ENCODE measurements around the gene MCC.

Gene MCC

DNA sequence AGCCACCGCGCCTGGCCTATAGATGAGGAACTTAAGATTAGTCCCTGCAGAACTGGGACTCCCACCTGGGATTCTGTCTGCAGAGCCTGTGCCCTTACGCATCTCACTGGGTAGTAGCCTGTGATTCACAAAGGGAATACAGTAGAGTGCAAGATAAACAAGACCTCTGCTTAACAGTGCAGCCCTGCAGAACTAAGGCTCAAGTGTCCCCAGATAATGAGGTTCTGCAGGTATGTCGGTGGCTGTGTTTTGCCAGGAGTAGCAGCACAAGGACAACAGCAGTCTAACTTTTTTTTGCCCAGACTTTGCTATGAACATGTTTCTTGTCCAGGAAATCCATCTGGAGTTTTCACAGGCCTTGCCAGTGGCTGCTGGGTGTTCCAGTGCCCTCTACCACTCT, 451.9 kb downstream of the MCC start:
- Histone ChIP-seq H4K20me1 (ENCODE audit: insufficient read depth, low read length) (no peaks in the 10 kb centered on the region), H3K79me2 (ENCODE audit: low read length) (no peaks in the 10 kb centered on the region), H3K9ac (ENCODE audit: low read length) (no peak overlapping the region), H3F3A (ENCODE audit: insufficient read depth, low read length) (no peaks in the 10 kb centered on the region), H3K9me3 (replicated peaks; ENCODE audit: insufficient read depth, low read length) (no peaks in the 10 kb centered on the region), H3K4me1 (ENCODE audit: low read length) (no peaks in the 10 kb centered on the region), H3K4me2 (ENCODE audit: low read depth, low read length) (no peak overlapping the region), H3K4me3 (ENCODE audit: low read length) (no peak overlapping the region), H3K27me3 (replicated peaks; ENCODE audit: insufficient read depth, low read length) (no peaks in the 10 kb centered on the region), H3K9me2 (replicated peaks; ENCODE audit: insufficient read depth, low read length) (no peaks in the 10 kb centered on the region), H3K36me3 (replicated peaks; ENCODE audit: insufficient read depth, low read length) (no peaks in the 10 kb centered on the region; the same call in 1 of the 2 replicates), H2AFZ (ENCODE audit: low read length) (no peak overlapping the region), H3K27ac (ENCODE audit: low read length) (no peak overlapping the region)
- no peak for TF ChIP-seq EZH2 (optimal IDR thresholded peaks at IDR 0.05; ENCODE audit: low read depth, low read length)
- no peak for TF ChIP-seq EZH2phosphoT487 (IDR thresholded peaks at IDR 0.05; ENCODE audit: low read length)
- TF ChIP-seq, protein P1, sequence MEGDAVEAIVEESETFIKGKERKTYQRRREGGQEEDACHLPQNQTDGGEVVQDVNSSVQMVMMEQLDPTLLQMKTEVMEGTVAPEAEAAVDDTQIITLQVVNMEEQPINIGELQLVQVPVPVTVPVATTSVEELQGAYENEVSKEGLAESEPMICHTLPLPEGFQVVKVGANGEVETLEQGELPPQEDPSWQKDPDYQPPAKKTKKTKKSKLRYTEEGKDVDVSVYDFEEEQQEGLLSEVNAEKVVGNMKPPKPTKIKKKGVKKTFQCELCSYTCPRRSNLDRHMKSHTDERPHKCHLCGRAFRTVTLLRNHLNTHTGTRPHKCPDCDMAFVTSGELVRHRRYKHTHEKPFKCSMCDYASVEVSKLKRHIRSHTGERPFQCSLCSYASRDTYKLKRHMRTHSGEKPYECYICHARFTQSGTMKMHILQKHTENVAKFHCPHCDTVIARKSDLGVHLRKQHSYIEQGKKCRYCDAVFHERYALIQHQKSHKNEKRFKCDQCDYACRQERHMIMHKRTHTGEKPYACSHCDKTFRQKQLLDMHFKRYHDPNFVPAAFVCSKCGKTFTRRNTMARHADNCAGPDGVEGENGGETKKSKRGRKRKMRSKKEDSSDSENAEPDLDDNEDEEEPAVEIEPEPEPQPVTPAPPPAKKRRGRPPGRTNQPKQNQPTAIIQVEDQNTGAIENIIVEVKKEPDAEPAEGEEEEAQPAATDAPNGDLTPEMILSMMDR (IDR thresholded peaks at IDR 0.05; ENCODE audit: low read length) = no peak
- no peak for DNase-seq

DNA sequence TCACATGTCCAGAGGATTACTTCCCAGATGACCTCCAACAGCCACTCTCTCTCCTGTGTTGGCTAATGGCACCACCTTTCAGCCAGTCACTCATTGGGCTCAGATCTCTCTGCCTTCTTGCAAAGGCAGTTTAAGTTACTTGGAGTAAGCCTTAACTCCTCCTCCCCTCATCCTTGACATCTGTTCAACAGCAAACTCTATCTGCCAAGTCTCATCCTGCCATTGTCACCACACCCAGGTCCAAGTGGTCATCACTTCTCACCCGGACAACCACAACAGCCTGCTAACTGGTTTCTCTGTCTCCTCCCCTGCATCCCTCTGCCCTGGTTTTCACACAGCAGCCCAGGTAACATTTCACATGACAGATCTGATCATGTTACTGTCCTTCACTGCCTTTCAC, 453.2 kb downstream of the MCC start:
- Histone ChIP-seq H4K20me1 (ENCODE audit: insufficient read depth, low read length) (no peaks in the 10 kb centered on the region), H3K36me3 (replicated peaks; ENCODE audit: insufficient read depth, low read length) (no peaks in the 10 kb centered on the region; the same call in 1 of the 2 replicates)
- DNase-seq = no peak

DNA sequence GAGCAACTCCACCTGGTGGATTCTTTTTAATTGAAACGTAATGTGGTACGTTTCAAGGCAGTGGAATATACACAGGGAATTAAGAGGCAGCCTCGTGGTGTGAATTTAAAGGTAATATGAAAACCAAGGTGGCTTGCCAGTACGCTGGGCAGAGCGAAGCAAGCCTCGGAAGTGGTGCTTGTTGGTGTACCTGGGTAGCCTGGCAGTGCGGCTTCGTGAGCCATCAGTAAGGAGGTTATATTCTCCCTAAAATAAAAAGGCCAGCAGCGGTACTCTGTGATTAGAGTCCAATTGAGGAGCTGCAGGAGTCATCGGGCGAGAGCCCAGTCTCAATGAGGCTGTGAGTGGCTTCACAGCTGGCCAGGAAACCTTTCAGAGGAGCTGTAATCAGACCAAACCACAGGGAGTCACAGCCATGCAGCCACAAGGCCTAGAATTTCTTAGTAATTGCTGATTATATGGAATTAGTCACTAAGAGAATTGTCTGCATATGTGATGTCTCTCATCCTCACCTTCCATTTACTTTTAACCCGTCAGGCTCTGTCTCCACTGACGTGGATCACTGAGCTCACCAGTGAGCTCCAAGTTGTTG, 454.0 kb downstream of the MCC start:
- Histone ChIP-seq H3K27ac (ENCODE audit: low read length) (no peak overlapping the region), H3K36me3 (replicated peaks; ENCODE audit: insufficient read depth, low read length) (no peaks in the 10 kb centered on the region; the same call in 1 of the 2 replicates), H3F3A (ENCODE audit: insufficient read depth, low read length) (no peaks in the 10 kb centered on the region; the same call in 1 of the 2 replicates), H3K9ac (ENCODE audit: low read length) (no peak overlapping the region), H4K20me1 (ENCODE audit: insufficient read depth, low read length) (no peaks in the 10 kb centered on the region), H3K9me3 (replicated peaks; ENCODE audit: insufficient read depth, low read length) (no peaks in the 10 kb centered on the region), H3K27me3 (replicated peaks; ENCODE audit: insufficient read depth, low read length) (no peaks in the 10 kb centered on the region), H3K4me1 (ENCODE audit: low read length) (no peaks in the 10 kb centered on the region), H2AFZ (ENCODE audit: low read length) (no peak overlapping the region), H3K4me2 (ENCODE audit: low read depth, low read length) (no peak overlapping the region), H3K79me2 (ENCODE audit: low read length) (no peaks in the 10 kb centered on the region), H3K4me3 (ENCODE audit: low read length) (no peak overlapping the region), H3K9me2 (replicated peaks; ENCODE audit: insufficient read depth, low read length) (no peaks in the 10 kb centered on the region)
- DNase-seq = no peak
- TF ChIP-seq EZH2phosphoT487 (IDR thresholded peaks at IDR 0.05; ENCODE audit: low read length) (no peak), EZH2 (optimal IDR thresholded peaks at IDR 0.05; ENCODE audit: low read depth, low read length) (no peak)
- TF ChIP-seq, protein P1 (IDR thresholded peaks at IDR 0.05; ENCODE audit: low read length) = no peak

More for the DNA sequence above, 453.2 kb downstream of the MCC start:
- Histone ChIP-seq H3K4me2 (ENCODE audit: low read depth, low read length) (no peak overlapping the region), H3K4me1 (ENCODE audit: low read length) (no peaks in the 10 kb centered on the region), H3K27me3 (replicated peaks; ENCODE audit: insufficient read depth, low read length) (no peaks in the 10 kb centered on the region), H3K4me3 (ENCODE audit: low read length) (no peak overlapping the region), H3F3A (ENCODE audit: insufficient read depth, low read length) (no peaks in the 10 kb centered on the region; the same call in 1 of the 2 replicates), H2AFZ (ENCODE audit: low read length) (no peak overlapping the region), H3K9ac (ENCODE audit: low read length) (no peak overlapping the region), H3K9me3 (replicated peaks; ENCODE audit: insufficient read depth, low read length) (no peaks in the 10 kb centered on the region), H3K79me2 (ENCODE audit: low read length) (no peaks in the 10 kb centered on the region), H3K27ac (ENCODE audit: low read length) (no peak overlapping the region), H3K9me2 (replicated peaks; ENCODE audit: insufficient read depth, low read length) (no peaks in the 10 kb centered on the region)
- TF ChIP-seq, protein P1 (IDR thresholded peaks at IDR 0.05; ENCODE audit: low read length) = no peak
- TF ChIP-seq EZH2phosphoT487 (IDR thresholded peaks at IDR 0.05; ENCODE audit: low read length) (no peak), EZH2 (optimal IDR thresholded peaks at IDR 0.05; ENCODE audit: low read depth, low read length) (no peak)

All from MM.1S (cell line).